Prostate gland (tissue), 2 donors: Measurements from ENCODE around the gene CERS6.

Experiments
- CTCF ChIP-seq, 4 experiments: fragments of 200-600 bp in 2 of 4; fragments of 450-650 bp in 2 of 4; sonication (generic) in 2 of 4; IDR thresholded peaks; 1 replicate in 3 of 4; 2 replicates in 1 of 4; pipeline ENCODE4 v1.5.1; 2016 to 2019; ENCODE audit warnings: antibody characterized with exemption in 4 of 4, mild to moderate bottlenecking in 2 of 4, moderate library complexity in 2 of 4
- POLR2A ChIP-seq: fragments of 450-650 bp; IDR thresholded peaks from one replicate; pipeline ENCODE4 v1.6.1; 2016; ENCODE audit warnings: antibody characterized with exemption, mild to moderate bottlenecking
- POLR2AphosphoS5 ChIP-seq: sonication (generic); formaldehyde crosslinking; IDR thresholded peaks from one replicate; pipeline ENCODE4 v1.6.1; 2017; ENCODE audit warnings: antibody characterized with exemption

- no peak for TF ChIP-seq CTCF (IDR thresholded peaks at IDR 0.05)
- no peak for TF ChIP-seq POLR2A
- no peak for TF ChIP-seq POLR2AphosphoS5
These were observed 5.3 kb upstream of the CERS6 start for GRCh38 chr2:168450732-168451131.
